ENCODE measurements around the gene SHOC2.

The SHOC2 gene

DNA sequence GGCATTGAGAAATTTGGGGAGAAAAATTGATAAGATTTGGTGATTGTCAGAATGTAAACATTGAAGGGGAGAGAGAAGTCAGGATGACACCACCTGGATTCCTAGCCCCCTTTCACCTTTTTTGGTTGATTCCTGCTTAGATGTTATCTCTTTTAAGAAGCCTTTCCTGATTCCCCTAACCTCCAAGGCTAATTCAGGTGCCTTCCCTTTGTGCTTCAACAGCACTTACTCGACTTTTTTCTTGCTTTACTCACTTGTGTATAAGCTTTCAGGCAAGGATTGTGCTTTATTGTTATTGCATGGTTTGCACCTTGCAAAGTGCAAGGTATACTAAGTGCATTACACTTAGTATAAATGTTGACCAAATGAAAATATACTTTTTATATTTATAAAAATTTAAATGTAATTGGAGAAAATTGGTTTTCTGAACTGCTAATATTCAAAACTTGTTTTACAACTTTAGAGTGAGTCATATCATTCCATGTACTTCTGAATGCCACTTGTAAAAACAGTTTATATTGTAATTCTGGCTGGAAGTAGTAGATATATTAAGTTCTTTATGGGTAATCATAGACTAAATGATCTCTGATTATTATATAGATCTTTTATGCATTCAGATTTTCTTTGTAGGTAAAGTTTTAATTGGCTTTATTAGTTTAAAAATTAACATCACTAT lies 13.2 kb downstream of the SHOC2 start:
- Histone ChIP-seq H3K36me3 (ENCODE audit: insufficient read depth, insufficient read length, low read length) (peaks cover 3% of the 10 kb centered on the region), H3K27me3 (ENCODE audit: insufficient read depth, insufficient read length) (no peaks in the 10 kb centered on the region), H3K9me3 (ENCODE audit: insufficient read depth, low read length) (no peaks in the 10 kb centered on the region), H3K4me1 (ENCODE audit: insufficient read depth, insufficient read length) (no peaks in the 10 kb centered on the region), H3K4me3 (ENCODE audit: insufficient read length, low read depth) (no peak overlapping the region), H3K9ac (ENCODE audit: insufficient read length, low read depth) (no peak overlapping the region)
- no peak for TF ChIP-seq YY1 (IDR thresholded peaks at IDR 0.05; ENCODE audit: insufficient read depth, insufficient read length)
- TF ChIP-seq SUZ12 (IDR thresholded peaks at IDR 0.05; ENCODE audit: extremely low read depth, insufficient read depth, insufficient read length): no peak
- no peak for TF ChIP-seq ZNF274 (IDR thresholded peaks at IDR 0.05; ENCODE audit: low read depth, low read length)
- DNase-seq (ENCODE audit: low read depth, low spot score): no peak

DNA sequence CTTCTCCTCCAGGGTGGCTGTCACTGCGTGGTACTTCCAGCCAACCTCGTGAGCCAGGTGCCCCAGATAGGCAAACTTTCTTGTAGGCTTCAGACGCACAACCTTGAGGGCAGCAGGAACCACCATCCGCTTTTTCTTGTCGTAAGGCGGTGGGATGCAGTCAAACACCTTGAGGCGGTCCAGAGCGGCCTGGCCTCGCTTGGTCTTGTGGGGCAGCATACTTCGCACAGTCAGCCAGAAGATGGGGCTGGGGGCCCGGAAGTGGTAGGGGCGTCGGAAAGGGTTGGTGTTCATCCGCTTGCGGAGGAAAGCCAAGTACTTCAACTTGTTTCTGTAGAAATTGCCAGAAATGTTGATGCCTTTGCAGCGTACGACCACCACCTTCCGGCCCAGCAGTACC lies 17.4 kb downstream of the SHOC2 start:
- Histone ChIP-seq H3K27me3 (ENCODE audit: insufficient read depth, insufficient read length) (no peaks in the 10 kb centered on the region), H3K4me3 (ENCODE audit: insufficient read length, low read depth) (no peak overlapping the region), H3K9me3 (ENCODE audit: insufficient read depth, low read length) (no peaks in the 10 kb centered on the region), H3K36me3 (ENCODE audit: insufficient read depth, insufficient read length, low read length) (peaks cover 3% of the 10 kb centered on the region), H3K9ac (ENCODE audit: insufficient read length, low read depth) (no peak overlapping the region), H3K4me1 (ENCODE audit: insufficient read depth, insufficient read length) (no peaks in the 10 kb centered on the region)
- TF ChIP-seq YY1 (IDR thresholded peaks at IDR 0.05; ENCODE audit: insufficient read depth, insufficient read length) (no peak), SUZ12 (IDR thresholded peaks at IDR 0.05; ENCODE audit: extremely low read depth, insufficient read depth, insufficient read length) (no peak), ZNF274 (IDR thresholded peaks at IDR 0.05; ENCODE audit: low read depth, low read length) (no peak)
- no peak for DNase-seq (ENCODE audit: low read depth, low spot score)

DNA sequence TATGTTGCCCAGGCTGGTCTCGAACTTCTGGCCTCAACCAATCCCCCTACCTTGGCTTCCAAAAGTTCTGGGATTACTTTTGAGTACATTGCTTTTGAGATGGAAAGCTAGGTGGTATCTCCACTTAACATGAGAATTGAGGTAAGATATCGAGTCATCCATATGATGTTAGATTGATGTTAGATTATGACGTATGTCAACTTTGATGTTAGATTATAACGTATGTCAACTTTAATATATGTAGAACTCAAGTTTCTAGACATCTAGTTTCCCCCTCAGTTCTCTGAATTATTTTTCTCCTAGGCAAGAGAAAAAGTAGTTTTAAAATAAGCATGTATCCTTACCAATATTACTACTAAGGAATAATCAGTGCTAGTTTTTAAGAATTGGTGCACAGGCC lies 20.0 kb downstream of the SHOC2 start:
- no peak for DNase-seq (ENCODE audit: low read depth, low spot score)
- Histone ChIP-seq H3K9me3 (ENCODE audit: insufficient read depth, low read length) (no peaks in the 10 kb centered on the region), H3K4me3 (ENCODE audit: insufficient read length, low read depth) (no peak overlapping the region), H3K9ac (ENCODE audit: insufficient read length, low read depth) (no peak overlapping the region), H3K36me3 (ENCODE audit: insufficient read depth, insufficient read length, low read length) (peaks cover 3% of the 10 kb centered on the region), H3K4me1 (ENCODE audit: insufficient read depth, insufficient read length) (no peaks in the 10 kb centered on the region), H3K27me3 (ENCODE audit: insufficient read depth, insufficient read length) (no peaks in the 10 kb centered on the region)
- no peak for TF ChIP-seq ZNF274 (IDR thresholded peaks at IDR 0.05; ENCODE audit: low read depth, low read length)
- no peak for TF ChIP-seq YY1 (IDR thresholded peaks at IDR 0.05; ENCODE audit: insufficient read depth, insufficient read length)
- TF ChIP-seq SUZ12 (IDR thresholded peaks at IDR 0.05; ENCODE audit: extremely low read depth, insufficient read depth, insufficient read length): no peak

DNA sequence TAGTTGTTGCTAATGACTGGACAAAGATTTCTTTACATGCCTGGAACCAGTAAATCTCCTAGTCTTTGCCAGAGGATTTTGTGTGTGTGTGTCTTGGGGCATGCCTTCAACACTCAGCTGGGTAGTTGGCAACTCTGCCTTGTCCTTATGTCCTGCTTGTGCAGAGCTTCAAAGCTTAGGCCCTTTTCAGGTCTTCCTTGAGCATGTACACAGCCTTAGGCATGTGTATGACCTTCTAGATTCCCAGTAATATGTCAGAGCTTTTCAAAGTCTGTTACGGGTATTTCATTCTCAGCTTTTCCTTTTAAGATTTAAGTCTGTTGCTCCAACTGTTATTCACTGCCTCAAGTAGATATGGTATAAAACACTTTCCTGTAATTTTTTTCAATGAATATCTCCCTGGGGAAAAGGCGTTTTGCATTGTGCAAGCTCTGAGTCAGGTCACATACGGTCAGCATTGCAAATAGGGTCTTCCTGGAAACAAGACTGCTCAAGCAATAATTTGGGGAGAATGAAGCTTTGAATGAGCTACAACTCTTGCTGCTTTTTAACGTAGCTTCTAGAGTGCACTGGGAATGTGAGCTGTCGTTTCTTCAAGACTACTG lies 25.5 kb downstream of the SHOC2 start:
- Histone ChIP-seq H3K36me3 (ENCODE audit: insufficient read depth, insufficient read length, low read length) (no peaks in the 10 kb centered on the region), H3K27me3 (ENCODE audit: insufficient read depth, insufficient read length) (no peaks in the 10 kb centered on the region), H3K4me1 (ENCODE audit: insufficient read depth, insufficient read length) (no peaks in the 10 kb centered on the region), H3K9me3 (ENCODE audit: insufficient read depth, low read length) (no peaks in the 10 kb centered on the region), H3K4me3 (ENCODE audit: insufficient read length, low read depth) (no peak overlapping the region), H3K9ac (ENCODE audit: insufficient read length, low read depth) (no peak overlapping the region)
- no peak for DNase-seq (ENCODE audit: low read depth, low spot score)
- TF ChIP-seq ZNF274 (IDR thresholded peaks at IDR 0.05; ENCODE audit: low read depth, low read length) (no peak), YY1 (IDR thresholded peaks at IDR 0.05; ENCODE audit: insufficient read depth, insufficient read length) (no peak), SUZ12 (IDR thresholded peaks at IDR 0.05; ENCODE audit: extremely low read depth, insufficient read depth, insufficient read length) (no peak)

DNA sequence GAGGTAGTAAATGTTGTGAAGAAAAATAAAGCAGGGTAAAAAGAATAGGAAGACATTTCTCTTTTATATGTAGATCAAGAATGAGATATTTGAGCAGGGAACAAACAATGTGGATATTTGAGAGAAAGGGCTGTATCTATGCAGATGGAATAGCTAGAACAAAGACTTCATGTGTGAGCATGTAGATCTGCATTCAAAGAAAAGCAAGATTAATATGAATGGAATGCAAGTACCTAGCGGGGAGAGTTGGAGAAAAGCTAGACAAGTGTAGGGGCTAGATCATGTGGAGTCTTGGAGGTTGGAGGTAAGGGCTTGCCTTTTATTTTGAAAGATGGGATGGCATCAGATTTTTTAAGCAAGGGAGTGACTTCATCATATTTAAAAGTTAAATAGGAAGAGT lies 27.1 kb downstream of the SHOC2 start:
- Histone ChIP-seq H3K9me3 (ENCODE audit: insufficient read depth, low read length) (no peaks in the 10 kb centered on the region), H3K36me3 (ENCODE audit: insufficient read depth, insufficient read length, low read length) (no peaks in the 10 kb centered on the region), H3K9ac (ENCODE audit: insufficient read length, low read depth) (no peak overlapping the region), H3K4me1 (ENCODE audit: insufficient read depth, insufficient read length) (no peaks in the 10 kb centered on the region), H3K27me3 (ENCODE audit: insufficient read depth, insufficient read length) (no peaks in the 10 kb centered on the region), H3K4me3 (ENCODE audit: insufficient read length, low read depth) (no peak overlapping the region)
- TF ChIP-seq YY1 (IDR thresholded peaks at IDR 0.05; ENCODE audit: insufficient read depth, insufficient read length) (no peak), SUZ12 (IDR thresholded peaks at IDR 0.05; ENCODE audit: extremely low read depth, insufficient read depth, insufficient read length) (no peak), ZNF274 (IDR thresholded peaks at IDR 0.05; ENCODE audit: low read depth, low read length) (no peak)
- DNase-seq (ENCODE audit: low read depth, low spot score): no peak

DNA sequence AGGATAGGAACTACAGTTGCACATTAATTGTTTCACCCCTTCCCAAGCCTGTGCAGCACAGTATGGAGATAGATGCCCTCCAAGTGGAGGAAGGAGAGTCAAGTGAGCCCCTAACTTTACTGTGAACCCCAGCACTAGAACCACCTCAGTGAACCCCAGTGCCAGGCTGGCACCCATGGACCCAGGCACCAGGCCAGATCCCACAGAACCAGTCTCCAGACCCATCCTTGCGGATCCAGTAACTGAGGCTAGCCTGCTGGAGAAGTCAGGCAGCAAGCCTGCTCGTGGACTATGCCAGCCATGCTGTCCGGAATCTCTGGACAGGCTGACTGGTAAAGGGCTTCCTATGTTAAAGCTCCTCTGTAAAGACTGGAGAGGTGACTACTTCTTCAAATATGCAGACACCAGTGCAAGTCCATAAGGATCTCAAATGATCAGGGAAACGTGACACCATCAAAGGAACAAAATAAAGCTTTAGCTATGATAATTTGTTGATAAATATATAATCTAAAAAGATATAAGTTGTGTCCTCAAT lies 27.7 kb downstream of the SHOC2 start:
- Histone ChIP-seq H3K27me3 (ENCODE audit: insufficient read depth, insufficient read length) (no peaks in the 10 kb centered on the region), H3K4me3 (ENCODE audit: insufficient read length, low read depth) (no peak overlapping the region), H3K4me1 (ENCODE audit: insufficient read depth, insufficient read length) (no peaks in the 10 kb centered on the region), H3K36me3 (ENCODE audit: insufficient read depth, insufficient read length, low read length) (peaks cover under 1% of the 10 kb centered on the region), H3K9me3 (ENCODE audit: insufficient read depth, low read length) (no peaks in the 10 kb centered on the region), H3K9ac (ENCODE audit: insufficient read length, low read depth) (no peak overlapping the region)
- TF ChIP-seq SUZ12 (IDR thresholded peaks at IDR 0.05; ENCODE audit: extremely low read depth, insufficient read depth, insufficient read length) (no peak), ZNF274 (IDR thresholded peaks at IDR 0.05; ENCODE audit: low read depth, low read length) (no peak), YY1 (IDR thresholded peaks at IDR 0.05; ENCODE audit: insufficient read depth, insufficient read length) (no peak)
- no peak for DNase-seq (ENCODE audit: low read depth, low spot score)

DNA sequence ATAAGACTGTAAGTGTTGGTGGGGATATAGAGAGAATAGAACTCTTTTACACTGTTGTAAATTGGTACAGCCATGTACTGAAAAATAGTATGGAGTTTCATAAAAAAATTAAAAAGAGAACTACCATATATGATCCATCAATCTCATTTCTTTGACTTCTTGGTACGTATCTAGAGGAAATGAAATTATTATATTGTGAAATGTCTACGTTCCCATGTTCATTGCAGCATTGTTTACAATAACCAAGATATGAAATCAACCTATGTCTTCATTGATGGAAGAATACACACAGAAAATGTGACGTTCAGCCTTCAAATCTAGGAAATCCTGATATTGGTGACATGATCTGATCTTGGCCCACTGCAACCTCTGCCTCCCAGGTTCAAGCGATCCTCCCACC lies 32.0 kb downstream of the SHOC2 start:
- Histone ChIP-seq H3K9ac (ENCODE audit: insufficient read length, low read depth) (no peak overlapping the region), H3K4me3 (ENCODE audit: insufficient read length, low read depth) (no peak overlapping the region), H3K27me3 (ENCODE audit: insufficient read depth, insufficient read length) (no peaks in the 10 kb centered on the region), H3K36me3 (ENCODE audit: insufficient read depth, insufficient read length, low read length) (peaks cover 3% of the 10 kb centered on the region), H3K9me3 (ENCODE audit: insufficient read depth, low read length) (no peaks in the 10 kb centered on the region), H3K4me1 (ENCODE audit: insufficient read depth, insufficient read length) (no peaks in the 10 kb centered on the region)
- TF ChIP-seq YY1 (IDR thresholded peaks at IDR 0.05; ENCODE audit: insufficient read depth, insufficient read length): no peak
- no peak for TF ChIP-seq ZNF274 (IDR thresholded peaks at IDR 0.05; ENCODE audit: low read depth, low read length)
- TF ChIP-seq SUZ12 (IDR thresholded peaks at IDR 0.05; ENCODE audit: extremely low read depth, insufficient read depth, insufficient read length): no peak
- no peak for DNase-seq (ENCODE audit: low read depth, low spot score)
